Trophoblast cell (in vitro differentiated cells and primary cell): ENCODE measurements around the gene SMYD3.

Experiments used
- DNase-seq, 2 donors: peaks; one replicate each; pipeline ENCODE4 v3.0.0-alpha.2; 2016
- H2AFZ ChIP-seq: 2 replicates; pipeline ENCODE4 v1.6.1; 2013; ENCODE audit warnings: low read length, moderate library complexity, mild to moderate bottlenecking; ENCODE audit not compliant: insufficient read depth, poor library complexity
- H2AK5ac ChIP-seq: 2 replicates; pipeline ENCODE4 v1.6.1; 2013; ENCODE audit warnings: mild to moderate bottlenecking, low read length
- H2BK120ac ChIP-seq: 2 replicates; pipeline ENCODE4 v1.6.1; 2013; ENCODE audit warnings: low read length, mild to moderate bottlenecking, moderate library complexity; ENCODE audit not compliant: insufficient read depth, poor library complexity
- H2BK12ac ChIP-seq: 2 replicates; pipeline ENCODE4 v1.6.1; 2013; ENCODE audit warnings: mild to moderate bottlenecking, low read length, moderate library complexity
- H2BK5ac ChIP-seq: 2 replicates; pipeline ENCODE4 v1.6.1; 2013; ENCODE audit warnings: low read length, low read depth, moderate library complexity, mild to moderate bottlenecking; ENCODE audit not compliant: poor library complexity
- H3K14ac ChIP-seq: 2 replicates; pipeline ENCODE4 v1.6.1; 2013; ENCODE audit warnings: mild to moderate bottlenecking, low read length
- H3K18ac ChIP-seq: 2 replicates; pipeline ENCODE4 v1.6.1; 2013; ENCODE audit warnings: mild to moderate bottlenecking, low read length
- H3K23ac ChIP-seq: 2 replicates; pipeline ENCODE4 v1.6.1; 2013; ENCODE audit warnings: low read length
- H3K27ac ChIP-seq: 2 replicates; pipeline ENCODE4 v1.5.1; 2013; ENCODE audit warnings: low read depth, mild to moderate bottlenecking, inconsistent platforms, low read length, moderate library complexity
- H3K27me3 ChIP-seq: 2 replicates; pipeline ENCODE4 v1.6.1; 2013; ENCODE audit warnings: inconsistent platforms, mild to moderate bottlenecking, low read length, moderate library complexity; ENCODE audit not compliant: insufficient read depth
- H3K36me3 ChIP-seq, 2 experiments: 1 replicate in 1 of 2; 2 replicates in 1 of 2; pipeline ENCODE4 v1.6.1; 2013; ENCODE audit warnings: low read length in 2 of 2, mild to moderate bottlenecking in 2 of 2, moderate library complexity in 1 of 2; ENCODE audit not compliant: insufficient read depth in 2 of 2, control insufficient read depth in 1 of 2
- H3K4ac ChIP-seq: 2 replicates; pipeline ENCODE4 v1.6.1; 2013; ENCODE audit warnings: low read depth, mild to moderate bottlenecking, low read length, moderate library complexity
- H3K4me1 ChIP-seq, 2 experiments: 1 replicate in 1 of 2; 2 replicates in 1 of 2; pipeline ENCODE4 v1.6.1; 2013; ENCODE audit warnings: low read length in 2 of 2, mild to moderate bottlenecking in 2 of 2, moderate library complexity in 1 of 2; ENCODE audit not compliant: insufficient read depth in 2 of 2, control insufficient read depth in 1 of 2
- H3K4me2 ChIP-seq: 2 replicates; pipeline ENCODE4 v1.6.1; 2013; ENCODE audit warnings: inconsistent platforms, mild to moderate bottlenecking, low read length, moderate library complexity
- H3K4me3 ChIP-seq: 2 replicates; pipeline ENCODE4 v1.5.1; 2013; ENCODE audit warnings: mild to moderate bottlenecking, low read depth, low read length, inconsistent platforms
- H3K79me1 ChIP-seq: one replicate; pipeline ENCODE4 v1.6.1; 2013; ENCODE audit warnings: low read length
- H3K79me2 ChIP-seq: 2 replicates; pipeline ENCODE4 v1.6.1; 2013; ENCODE audit warnings: low read length, mild to moderate bottlenecking; ENCODE audit not compliant: control insufficient read depth, insufficient read depth, poor library complexity
- H3K9ac ChIP-seq: 2 replicates; pipeline ENCODE4 v1.6.1; 2013; ENCODE audit warnings: mild to moderate bottlenecking, low read length
- H3K9me3 ChIP-seq: 2 replicates; pipeline ENCODE4 v1.6.1; 2013; ENCODE audit warnings: low read depth, mild to moderate bottlenecking, control low read depth, inconsistent platforms, low read length; ENCODE audit not compliant: insufficient read depth
- H4K12ac ChIP-seq: 2 replicates; pipeline ENCODE4 v1.6.1; 2013; ENCODE audit warnings: low read depth, mild to moderate bottlenecking, low read length, moderate library complexity
- H4K8ac ChIP-seq: 2 replicates; pipeline ENCODE4 v1.6.1; 2013; ENCODE audit warnings: low read depth, mild to moderate bottlenecking, low read length, moderate library complexity
- H4K91ac ChIP-seq: one replicate; pipeline ENCODE4 v1.6.1; 2013; ENCODE audit warnings: low read depth, mild to moderate bottlenecking, low read length, moderate library complexity
- WGBS: extraction: QIAGEN DNeasy Blood & Tissue Kit; methylation state at CpG from one replicate; pipeline ENCODE4 v1.1.7; 2013; ENCODE audit warnings: missing lambda C conversion rate; ENCODE audit not compliant: insufficient read length, insufficient coverage; ENCODE audit errors: extremely low coverage; 5-methylcytosine and 5-hydroxymethylcytosine counted together

SMYD3 gene

GRCh38 chr1:246219508-246220030 lies 287.5 kb downstream of the SMYD3 start:
- Histone ChIP-seq H3K27ac (peak overlapping the region; percentile 59), H3K4me2 (no peak overlapping the region), H3K27me3 (no peaks in the 10 kb centered on the region), H4K8ac (no peak overlapping the region), H4K91ac (no peak overlapping the region), H3K14ac (no peak overlapping the region), H3K9me3 (peaks cover 14% of the 10 kb centered on the region), H2AK5ac (no peak overlapping the region), H2BK12ac (no peak overlapping the region), H3K36me3 (peaks cover 3 to 9% of the 10 kb centered on the region in 2 experiments), H2BK120ac (no peak overlapping the region), H2AFZ (no peak overlapping the region), H3K79me2 (no peaks in the 10 kb centered on the region), H3K18ac (no peak overlapping the region), H3K9ac (no peak overlapping the region), H3K4me1 (peaks cover 5 to 8% of the 10 kb centered on the region in 2 experiments), H2BK5ac (no peak overlapping the region), H3K4ac (no peak overlapping the region), H3K4me3 (no peak overlapping the region), H3K23ac (no peak overlapping the region), H4K12ac (no peak overlapping the region), H3K79me1 (peaks cover 4% of the 10 kb centered on the region)
- peak; percentile 35 to 69 for DNase-seq
- no CpG with 5 or more reads among the region's 11 CpGs for WGBS

- Histone ChIP-seq H3K14ac (no peak overlapping the region), H2AFZ (no peak overlapping the region), H3K4me3 (no peak overlapping the region), H3K18ac (no peak overlapping the region), H2BK5ac (peak overlapping the region; percentile 68), H3K9me3 (peaks cover 14% of the 10 kb centered on the region), H3K79me2 (no peaks in the 10 kb centered on the region), H2BK12ac (no peak overlapping the region), H3K36me3 (peaks cover 3 to 9% of the 10 kb centered on the region in 2 experiments), H3K4me2 (no peak overlapping the region), H4K8ac (no peak overlapping the region), H3K23ac (no peak overlapping the region), H4K91ac (no peak overlapping the region), H2BK120ac (peak overlapping the region; percentile 36), H3K4me1 (peaks cover 5 to 8% of the 10 kb centered on the region in 2 experiments), H3K27me3 (no peaks in the 10 kb centered on the region), H2AK5ac (no peak overlapping the region), H3K4ac (no peak overlapping the region), H4K12ac (no peak overlapping the region), H3K9ac (no peak overlapping the region), H3K79me1 (peaks cover 4% of the 10 kb centered on the region), H3K27ac (no peak overlapping the region)
- DNase-seq, result no peak
- no CpG with 5 or more reads among the region's 2 CpGs for WGBS
Observed at GRCh38 chr1:246218686-246219085, 288.4 kb downstream of the SMYD3 start.

GRCh38 chr1:246216906-246217305 lies 290.2 kb downstream of the SMYD3 start:
- Histone ChIP-seq H4K91ac (no peak overlapping the region), H3K79me1 (peaks cover 4% of the 10 kb centered on the region), H3K79me2 (no peaks in the 10 kb centered on the region), H4K12ac (no peak overlapping the region), H3K9ac (no peak overlapping the region), H2AFZ (no peak overlapping the region), H2BK5ac (no peak overlapping the region), H3K27ac (no peak overlapping the region), H2BK120ac (no peak overlapping the region), H3K18ac (no peak overlapping the region), H3K14ac (no peak overlapping the region), H3K4me2 (no peak overlapping the region), H4K8ac (no peak overlapping the region), H3K4me1 (peaks cover 5 to 8% of the 10 kb centered on the region in 2 experiments), H3K9me3 (peaks cover 14% of the 10 kb centered on the region), H2AK5ac (no peak overlapping the region), H3K4me3 (no peak overlapping the region), H3K27me3 (no peaks in the 10 kb centered on the region), H2BK12ac (no peak overlapping the region), H3K23ac (no peak overlapping the region), H3K36me3 (peaks cover 3 to 9% of the 10 kb centered on the region in 2 experiments), H3K4ac (no peak overlapping the region)
- DNase-seq, result no peak

GRCh38 chr1:246215510-246215903 lies 291.6 kb downstream of the SMYD3 start:
- Histone ChIP-seq H2BK12ac (peak overlapping the region; percentile 84), H2AFZ (no peak overlapping the region), H3K27ac (no peak overlapping the region), H3K9ac (no peak overlapping the region), H3K27me3 (no peaks in the 10 kb centered on the region), H3K36me3 (no peaks in the 10 kb centered on the region), H3K18ac (no peak overlapping the region), H2BK120ac (no peak overlapping the region), H4K8ac (no peak overlapping the region), H3K4me1 (peaks cover 5 to 10% of the 10 kb centered on the region in 2 experiments), H4K12ac (no peak overlapping the region), H3K4me2 (no peak overlapping the region), H3K4me3 (no peak overlapping the region), H4K91ac (peak overlapping the region; percentile 73), H2AK5ac (no peak overlapping the region), H3K79me1 (peaks cover 2% of the 10 kb centered on the region), H2BK5ac (no peak overlapping the region), H3K23ac (no peak overlapping the region), H3K9me3 (peaks cover 3% of the 10 kb centered on the region), H3K79me2 (no peaks in the 10 kb centered on the region), H3K14ac (no peak overlapping the region), H3K4ac (no peak overlapping the region)
- peak in 1 of 2 donors; percentile 13 for DNase-seq
- no CpG with 5 or more reads among the region's 4 CpGs for WGBS
